Activated CD8-positive, alpha-beta memory T cell treated with anti-CD3 and anti-CD28 coated beads, Interleukin-2, amount 50 U/mL, for 1 hour (primary cell): ENCODE results near the gene AMN1.
"Not testable (repeated sequence)": the region's sequence is repeated elsewhere in the genome, so short reads cannot be mapped to it uniquely, and the experiment has no call there.

Experiments used
- DNase-seq: peaks from one replicate; pipeline ENCODE4 v3.0.0-alpha.2; 2020; ENCODE audit errors: extremely low read depth

Gene AMN1

GRCh38 chr12:31685801-31686200 lies 43.0 kb downstream of the AMN1 start:
- no peak for DNase-seq

GRCh38 chr12:31682136-31682962 lies 46.5 kb downstream of the AMN1 start:
- DNase-seq, result peak; percentile 30

GRCh38 chr12:31672521-31672920 lies 56.3 kb downstream of the AMN1 start:
- no peak for DNase-seq

- not testable (repeated sequence) for DNase-seq
These were observed 59.2 kb downstream of the AMN1 start for GRCh38 chr12:31669582-31669981.

DNA sequence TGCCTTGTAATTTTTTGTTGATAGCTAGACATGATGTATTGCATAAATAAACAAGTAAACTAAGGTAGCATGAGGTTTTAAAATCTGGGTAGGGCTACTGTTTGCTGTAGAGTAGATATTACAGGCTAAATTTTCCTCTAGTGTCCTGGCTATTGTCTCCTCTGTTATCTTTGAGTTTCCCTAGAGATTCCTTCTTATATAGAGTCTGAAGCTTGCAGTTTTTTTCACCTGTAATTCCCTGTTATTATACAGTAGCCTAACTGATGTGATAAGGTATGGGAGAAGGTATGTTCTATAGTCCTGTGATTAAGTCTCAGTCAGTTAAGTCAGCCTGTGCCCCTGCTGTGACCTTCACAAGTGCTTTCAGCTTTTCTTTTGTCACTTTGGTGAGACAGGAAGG lies 59.8 kb downstream of the AMN1 start:
- no peak for DNase-seq

GRCh38 chr12:31664038-31664437 lies 64.8 kb downstream of the AMN1 start:
- DNase-seq, result no peak

DNA sequence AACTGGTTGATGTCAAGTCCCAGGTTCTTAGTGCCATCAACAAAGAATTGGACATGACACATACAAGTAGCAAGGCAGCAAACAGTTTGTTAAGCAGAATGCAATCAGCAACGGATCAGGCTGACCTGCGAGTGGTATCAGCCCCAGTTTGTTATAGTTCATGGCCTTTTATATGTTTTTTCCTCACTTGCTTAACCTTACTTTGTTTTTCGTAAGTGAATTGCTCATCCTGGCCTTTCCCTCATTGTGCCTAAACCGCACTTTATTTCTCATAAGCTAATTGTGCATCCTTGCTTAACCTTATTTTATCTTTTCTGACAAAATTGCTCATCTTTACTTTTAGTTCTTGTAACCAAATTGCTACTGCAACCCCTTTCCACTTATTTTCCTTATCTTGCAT lies 65.2 kb downstream of the AMN1 start:
- DNase-seq, result no peak

DNA sequence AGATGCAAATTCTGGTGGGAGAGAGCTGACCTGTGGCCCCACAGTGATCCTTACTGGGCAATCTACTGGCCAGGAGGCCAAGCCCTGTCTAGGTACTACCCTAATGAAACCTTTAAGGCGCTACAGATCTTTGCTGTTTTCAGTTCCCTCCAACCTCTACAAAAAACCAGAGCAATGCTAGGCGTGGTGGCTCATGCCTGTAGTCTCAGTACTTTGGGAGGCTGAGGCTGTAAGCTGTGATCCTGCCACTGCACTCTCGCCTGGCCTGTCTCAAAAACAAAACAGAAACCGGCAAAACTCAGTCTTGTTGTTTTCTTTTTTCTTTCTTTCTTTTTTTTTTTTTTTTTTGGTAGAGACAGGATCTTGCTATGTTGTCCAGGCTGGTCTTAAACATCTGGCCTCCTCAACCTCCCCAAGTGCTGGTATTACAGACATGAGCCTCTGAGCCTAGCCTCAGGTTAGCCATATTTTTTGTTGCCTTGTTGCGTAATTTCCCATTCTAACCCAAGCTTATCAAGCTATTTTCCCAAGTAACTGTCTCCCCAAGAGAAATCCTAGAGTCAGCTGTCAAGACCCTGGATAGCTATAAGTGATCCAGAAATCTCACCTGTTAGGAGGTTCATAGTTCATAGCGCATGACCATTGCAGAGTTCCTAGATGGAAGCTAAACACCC lies 66.5 kb downstream of the AMN1 start:
- DNase-seq, result no peak

GRCh38 chr12:31659087-31659942 lies 69.5 kb downstream of the AMN1 start, which contains the start of gene ETFBKMT:
ETFBKMT (plus strand) TSS chr12:31659688; CDS start chr12:31661954, 2,266 bp downstream.
- peak; percentile 79 for DNase-seq

- no peak for DNase-seq
These were observed 70.2 kb downstream of the AMN1 start for GRCh38 chr12:31658471-31659086.

- DNase-seq, result no peak
These were observed 73.0 kb downstream of the AMN1 start for GRCh38 chr12:31655792-31656191.

DNA sequence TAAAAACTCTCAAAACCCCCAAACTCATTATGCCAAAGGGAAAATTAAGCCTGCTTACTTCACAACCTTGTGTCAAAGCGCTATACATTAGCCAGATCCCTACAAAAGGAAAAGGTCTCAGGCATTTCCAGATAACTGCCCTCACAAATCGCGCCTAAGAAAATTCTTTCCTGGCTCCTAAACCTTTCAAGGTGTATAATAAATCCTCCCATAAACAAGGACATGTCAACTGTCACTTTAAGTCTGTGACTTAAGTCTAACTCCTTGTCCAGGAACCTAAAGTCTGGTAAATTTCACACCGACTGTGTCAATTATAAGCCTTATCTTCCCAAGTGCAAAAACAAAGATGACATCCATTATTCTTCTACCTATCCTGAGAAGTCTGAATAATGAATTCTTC lies 73.6 kb downstream of the AMN1 start:
- no peak for DNase-seq

DNA sequence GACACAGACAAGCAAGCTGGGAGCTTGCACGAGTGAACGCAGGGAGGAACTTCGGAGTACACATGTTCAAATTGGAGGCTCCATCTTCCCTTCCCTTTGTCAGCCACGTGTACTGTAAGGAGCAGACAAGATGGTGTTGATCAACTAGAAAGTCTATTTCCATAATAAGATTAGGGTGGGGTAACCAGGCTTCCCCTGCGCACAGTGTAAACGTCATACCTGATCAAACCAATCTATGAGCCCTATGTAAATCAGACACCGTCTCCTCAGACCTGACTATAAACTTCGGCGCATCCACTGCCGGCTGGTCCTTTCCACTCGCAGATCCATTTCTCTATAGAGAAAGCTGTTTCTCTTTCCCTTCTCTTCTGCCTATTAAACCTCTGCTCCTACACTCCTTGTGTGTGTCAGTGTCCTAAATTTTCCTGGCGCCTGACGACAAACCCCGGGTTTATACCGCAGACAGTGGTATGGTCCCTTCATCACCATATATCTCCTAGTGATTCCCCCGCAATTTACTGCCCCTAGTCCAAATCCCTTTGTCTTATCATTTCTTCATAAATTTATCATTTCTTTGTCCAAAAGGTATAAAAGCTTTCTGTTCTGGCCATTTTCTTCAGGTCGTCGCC lies 76.8 kb downstream of the AMN1 start:
- DNase-seq, result no peak

DNA sequence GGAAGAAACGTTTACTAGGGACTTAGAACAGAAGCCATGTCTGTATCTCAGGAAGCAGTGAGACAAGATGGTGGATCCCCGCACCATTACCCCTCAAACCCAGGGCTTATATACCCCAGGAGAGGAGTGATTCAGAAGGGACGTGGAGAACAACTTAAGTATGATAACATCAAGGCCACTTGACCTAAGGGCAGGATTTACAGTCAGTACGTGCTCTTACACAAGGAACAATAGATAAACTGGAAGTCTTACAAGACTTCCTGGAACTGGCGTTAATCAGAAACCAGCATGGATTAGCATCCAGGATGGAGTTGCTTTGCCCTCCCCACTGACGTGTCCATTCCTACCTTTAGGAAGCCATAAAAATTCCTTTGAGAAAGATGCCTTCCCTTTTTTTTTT lies 77.9 kb downstream of the AMN1 start:
- DNase-seq, result no peak

DNA sequence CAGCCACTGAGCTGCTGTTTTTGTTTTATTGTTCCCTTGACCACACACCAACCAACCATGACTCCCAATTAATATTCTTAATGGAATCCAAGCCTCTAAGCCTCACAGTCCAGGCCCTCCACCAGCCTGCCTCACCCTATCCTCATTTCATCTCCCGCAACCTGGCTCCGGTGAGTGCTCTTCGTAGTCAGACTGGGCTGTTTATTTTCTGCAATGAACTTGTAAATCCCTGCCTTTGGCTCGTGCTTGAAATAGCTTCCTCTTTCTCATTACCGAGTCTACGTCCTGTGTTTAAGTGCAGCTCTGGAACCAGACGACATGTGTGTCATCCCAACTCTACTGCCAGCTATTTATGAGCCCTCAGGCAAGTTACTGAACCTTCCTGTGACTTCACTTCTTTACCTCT lies 81.7 kb downstream of the AMN1 start:
- no peak for DNase-seq

GRCh38 chr12:31645924-31646323 lies 82.9 kb downstream of the AMN1 start:
- DNase-seq, result no peak

DNA sequence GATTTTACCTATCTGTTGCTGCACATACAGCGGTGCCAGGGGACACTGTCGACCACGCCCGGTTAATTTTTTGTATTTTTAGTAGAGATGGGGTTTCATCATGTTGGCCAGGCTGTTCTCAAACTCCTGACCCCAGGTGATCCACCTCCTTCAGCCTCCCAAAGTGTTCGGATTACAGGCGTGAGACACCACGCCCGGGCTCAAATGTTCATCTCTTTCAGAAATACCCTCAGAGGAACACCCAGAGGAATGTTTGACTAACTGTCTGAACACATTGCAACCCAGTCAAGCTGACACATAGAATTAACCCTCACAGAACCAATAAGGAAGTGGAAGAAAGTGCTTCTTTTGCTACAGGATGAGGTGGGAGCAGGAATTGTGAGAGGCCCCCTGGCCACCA lies 84.3 kb downstream of the AMN1 start:
- no peak for DNase-seq

DNA sequence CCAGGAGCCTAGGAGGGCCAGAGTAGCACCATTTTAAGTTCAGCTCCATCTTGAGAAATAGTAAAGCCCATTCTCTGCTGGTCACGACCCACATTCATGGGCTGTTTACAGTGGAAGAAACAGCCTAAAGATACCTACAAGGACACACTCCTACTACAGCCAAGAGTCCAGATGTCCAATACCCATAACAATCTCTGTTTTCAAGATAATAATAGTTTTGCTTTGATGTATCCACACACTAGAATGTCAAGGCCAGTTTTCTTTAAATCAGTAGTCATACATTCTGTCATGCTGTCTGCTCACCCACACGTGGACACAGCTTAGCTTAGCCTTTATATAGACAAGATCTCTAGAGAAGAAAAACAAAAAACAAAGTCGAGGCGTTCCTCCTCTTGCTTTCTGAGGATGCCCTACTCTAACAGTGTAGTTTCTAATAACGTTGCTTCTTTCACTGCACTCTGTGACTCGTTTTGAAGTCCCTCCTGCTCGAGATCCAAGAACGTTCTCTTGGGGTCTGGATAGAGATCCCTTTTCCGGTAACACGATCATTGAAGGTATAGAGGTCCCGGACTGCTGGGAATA lies 87.2 kb downstream of the AMN1 start:
- DNase-seq, result no peak

DNA sequence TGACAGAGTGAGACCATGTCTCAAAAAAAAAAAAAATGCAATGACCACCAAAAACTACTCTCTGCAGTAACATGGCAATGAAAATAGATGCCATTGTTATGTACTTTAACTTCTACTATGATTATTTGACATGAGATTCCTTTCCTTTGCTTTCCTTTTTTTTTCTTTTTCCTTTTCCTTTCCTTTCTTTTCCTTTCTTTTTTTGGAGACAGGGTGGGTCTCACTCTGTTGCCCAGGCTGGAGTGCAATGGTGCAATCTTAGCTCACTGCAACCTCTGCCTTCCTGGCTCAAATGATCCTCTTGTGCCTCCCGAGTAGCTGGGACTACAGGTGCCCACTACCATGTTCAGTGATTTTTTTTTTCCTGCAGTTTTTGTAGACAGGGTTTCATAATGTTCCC lies 94.2 kb downstream of the AMN1 start:
- no peak for DNase-seq

GRCh38 chr12:31633464-31633863 lies 95.4 kb downstream of the AMN1 start:
- no peak for DNase-seq

GRCh38 chr12:31631809-31632208 lies 97.0 kb downstream of the AMN1 start:
- no peak for DNase-seq
